HepG2 (cell line): Measurements from ENCODE around the gene METTL15. TPM values are rescaled to one million over a fixed set of nuclear protein-coding genes. Genes with fewer than 3 reads are reported as not detected.
A peak's percentile ranks its signal among the peaks of the same experiment; 100 is the strongest.

Experiments used
- ATAC-seq: fragments of 200-7000 bp; cut with Tn5 transposase; 3 replicates; pipeline ENCODE4 v1.9.1; 2020; ENCODE audit warnings: mild to moderate bottlenecking, moderate library complexity
- BruUV-seq: library from RNA; stranded (reverse); fragments of 400-500 nt; replicated peaks from 2 replicates; lab custom pipeline; 2021; lab: Mats Ljungman, UMichigan
- CTCF ChIA-PET: fragments of 300-600 bp; formaldehyde crosslinking; extraction: SDS; loops from one replicate; lab custom pipeline; 2021; ENCODE audit warnings: low total read pairs, inconsistent platforms, low intra/inter-chr PET ratio; lab: Yijun Ruan, JAX
- POLR2A ChIA-PET: fragments of 350-600 bp; sonication (Branson Sonifier 250); formaldehyde crosslinking; loops from one replicate; lab custom pipeline; 2020; ENCODE audit warnings: antibody characterized with exemption, inconsistent platforms; lab: Yijun Ruan, JAX
- DNase-seq: peaks from one replicate; pipeline ENCODE4 v3.0.0-alpha.2; 2015; ENCODE audit warnings: low spot score
- FAIRE-seq: peaks from 3 replicates; lab custom pipeline; 2011; peaks lifted over from hg19 to GRCh38; lab: Jason Lieb, UNC
- H2AFZ ChIP-seq: one replicate; pipeline ENCODE4 v1.6.1; 2011; ENCODE audit warnings: low read length, inconsistent platforms
- H3K27ac ChIP-seq: fragments of 300-600 bp; 3 replicates; pipeline ENCODE4 v1.8.0; 2011; ENCODE audit warnings: mixed run types, mild to moderate bottlenecking, mixed read lengths, low read length, inconsistent platforms; ENCODE audit not compliant: insufficient read depth; ENCODE audit errors: extremely low read length
- H3K27me3 ChIP-seq, 2 experiments: fragments of 200-600 bp in 1 of 2; 2 replicates in 1 of 2; 3 replicates in 1 of 2; pipeline versions ENCODE4 v1.6.0 to v1.8.0; 2011; ENCODE audit warnings: low read length in 2 of 2, mild to moderate bottlenecking in 2 of 2, moderate library complexity in 2 of 2, inconsistent platforms in 1 of 2; ENCODE audit not compliant: insufficient read depth in 2 of 2, control insufficient read depth in 1 of 2
- H3K36me3 ChIP-seq, 2 experiments: fragments of 200-600 bp in 1 of 2; replicated peaks in 1 of 2; 2 replicates in 1 of 2; 3 replicates in 1 of 2; pipeline versions ENCODE4 v1.5.1 to v1.8.0; 2011; ENCODE audit warnings: low read length in 2 of 2, inconsistent platforms in 1 of 2; ENCODE audit not compliant: insufficient read depth in 2 of 2, control insufficient read depth in 1 of 2
- H3K4me1 ChIP-seq: 2 replicates; pipeline ENCODE4 v1.5.1; 2012; ENCODE audit warnings: low read length, inconsistent platforms; ENCODE audit not compliant: insufficient read depth
- H3K4me2 ChIP-seq: 2 replicates; pipeline ENCODE4 v1.6.0; 2011; ENCODE audit warnings: low read depth, low read length, inconsistent platforms
- H3K4me3 ChIP-seq, 3 experiments: fragments of 200-600 bp in 1 of 3; sonication (generic), shearing (Covaris generic) in 1 of 3; replicated peaks in 1 of 3; 2 replicates each; pipeline ENCODE4 v1.5.1; 2011 to 2016; ENCODE audit warnings: low read length in 3 of 3, inconsistent platforms in 2 of 3, low read depth in 2 of 3, mild to moderate bottlenecking in 2 of 3, control low read depth in 1 of 3, mixed read lengths in 1 of 3; ENCODE audit not compliant: insufficient read depth in 1 of 3
- H3K79me2 ChIP-seq: one replicate; pipeline ENCODE4 v1.6.1; 2011; ENCODE audit warnings: low read length, inconsistent platforms; ENCODE audit not compliant: insufficient read depth
- H3K9ac ChIP-seq: 2 replicates; pipeline ENCODE4 v1.6.0; 2011; ENCODE audit warnings: mild to moderate bottlenecking, low read depth, low read length, inconsistent platforms; ENCODE audit not compliant: insufficient read depth
- H3K9me3 ChIP-seq: 2 replicates; pipeline ENCODE4 v1.5.1; 2012; ENCODE audit warnings: mild to moderate bottlenecking, low read length
- H4K20me1 ChIP-seq: 2 replicates; pipeline ENCODE4 v1.6.0; 2011; ENCODE audit warnings: inconsistent platforms, mild to moderate bottlenecking, low read length, moderate library complexity; ENCODE audit not compliant: insufficient read depth
- PRPF4 ChIP-seq: fragments of 200-400 bp; formaldehyde crosslinking; IDR thresholded peaks from 2 replicates; pipeline ENCODE4 v1.6.1; 2016; ENCODE audit warnings: low read length, low read depth; ENCODE audit not compliant: poor library complexity, severe bottlenecking
- SMARCE1 ChIP-seq: fragments of 450-650 bp; IDR thresholded peaks from 2 replicates; pipeline ENCODE4 v1.6.1; 2017; ENCODE audit warnings: borderline replicate concordance
- ZNF816 ChIP-seq: sonication (generic); formaldehyde crosslinking; IDR thresholded peaks from 2 replicates; pipeline ENCODE4 v1.8.0; 2022; ENCODE audit warnings: missing genetic modification reagents, mild to moderate bottlenecking, borderline replicate concordance
- WGBS: methylation state at CpG from one replicate; pipeline ENCODE4 v1.1.6; 2017; ENCODE audit warnings: low lambda C conversion rate; 5-methylcytosine and 5-hydroxymethylcytosine counted together
- in situ Hi-C: cut with HindIII; loops from 2 replicates; pipeline ENCODE4 v1.10.0; 2017; ENCODE audit warnings: low pct_unique_long_range_greater_than_20kb; ENCODE audit not compliant: extremely low pct_ligation_motif_present
- intact Hi-C: fragments of 100-400 bp; cut with micrococcal nuclease; formaldehyde crosslinking; loops from one replicate; pipeline ENCODE4 v1.10.0; 2022; ENCODE audit not compliant: unreplicated experiment
- polyA plus RNA-seq, 8 experiments: library from polyadenylated mRNA; depleted of rRNA in 3 of 8; stranded (reverse) in 7 of 8; unstranded in 1 of 8; fragments of >200 nt; fragmentation: Illumina TruSeq in 4 of 8; extraction: Trizol in 4 of 8; gene quantifications; 2 replicates each; pipeline versions ENCODE4 v1.2.1 to v1.2.3, GENCODE V29; 2011 to 2016; ENCODE audit warnings: low read depth in 4 of 8, missing spikeins in 1 of 8, mixed read lengths in 1 of 8; ENCODE audit not compliant: insufficient read depth in 1 of 8
- total RNA-seq, 5 experiments: library from RNA; depleted of rRNA; stranded (reverse); fragments of >200 nt; fragmentation: Illumina TruSeq; extraction: Trizol; gene quantifications; 2 replicates each; pipeline ENCODE4 v1.2.3, GENCODE V29; 2016; ENCODE audit warnings: low read depth in 1 of 5
- TF ChIP-seq, protein P1 (sequence below): sonication (generic); formaldehyde crosslinking; IDR thresholded peaks from 2 replicates; pipeline ENCODE4 v1.4.0; 2020; ENCODE audit warnings: mild to moderate bottlenecking, missing genetic modification reagents
- TF ChIP-seq, protein P2 (sequence below): sonication (generic); formaldehyde crosslinking; conservative IDR thresholded peaks from 2 replicates; pipeline ENCODE4 v1.8.1; 2023; ENCODE audit warnings: missing genetic modification reagents

The METTL15 gene
- total and polyA plus RNA-seq, 2 of the 13 experiments (the other 11 are each of a cell fraction or from before 2014, with no cell fraction given): 6.5 to 14.0 TPM

DNA sequence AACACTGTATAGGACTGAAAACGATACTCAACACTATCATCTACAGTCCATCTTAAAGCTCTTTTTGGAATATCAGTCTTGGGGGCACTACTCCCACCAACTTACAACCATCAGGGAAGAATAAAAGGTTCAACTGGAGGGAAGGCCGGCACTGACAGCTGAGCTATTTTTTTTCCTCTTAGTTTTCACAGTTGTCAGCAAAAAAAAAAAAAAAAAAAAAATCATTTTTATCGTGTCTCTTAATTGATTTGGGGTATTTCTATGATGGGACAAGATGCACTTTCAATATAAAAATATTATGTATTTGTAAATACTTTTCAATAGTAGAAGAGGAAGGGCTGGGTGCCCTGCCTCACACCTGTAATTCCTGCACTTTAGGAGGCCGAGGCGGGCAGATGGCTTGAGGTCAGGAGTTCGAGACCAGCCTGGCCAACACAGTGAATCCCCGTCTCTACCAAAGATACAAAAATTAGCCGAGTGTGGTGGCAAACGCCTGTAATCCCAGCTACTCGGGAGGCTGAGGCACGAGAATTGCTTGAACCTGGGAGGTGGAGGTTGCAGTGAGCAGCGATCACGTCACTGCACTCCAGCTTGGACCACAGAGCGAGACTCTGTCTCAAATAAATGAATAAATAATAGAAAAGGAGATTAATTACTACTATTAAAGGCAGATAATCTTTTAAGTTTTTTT lies 1.7 kb upstream of the METTL15 start (continued):
- TF ChIP-seq, protein P1, sequence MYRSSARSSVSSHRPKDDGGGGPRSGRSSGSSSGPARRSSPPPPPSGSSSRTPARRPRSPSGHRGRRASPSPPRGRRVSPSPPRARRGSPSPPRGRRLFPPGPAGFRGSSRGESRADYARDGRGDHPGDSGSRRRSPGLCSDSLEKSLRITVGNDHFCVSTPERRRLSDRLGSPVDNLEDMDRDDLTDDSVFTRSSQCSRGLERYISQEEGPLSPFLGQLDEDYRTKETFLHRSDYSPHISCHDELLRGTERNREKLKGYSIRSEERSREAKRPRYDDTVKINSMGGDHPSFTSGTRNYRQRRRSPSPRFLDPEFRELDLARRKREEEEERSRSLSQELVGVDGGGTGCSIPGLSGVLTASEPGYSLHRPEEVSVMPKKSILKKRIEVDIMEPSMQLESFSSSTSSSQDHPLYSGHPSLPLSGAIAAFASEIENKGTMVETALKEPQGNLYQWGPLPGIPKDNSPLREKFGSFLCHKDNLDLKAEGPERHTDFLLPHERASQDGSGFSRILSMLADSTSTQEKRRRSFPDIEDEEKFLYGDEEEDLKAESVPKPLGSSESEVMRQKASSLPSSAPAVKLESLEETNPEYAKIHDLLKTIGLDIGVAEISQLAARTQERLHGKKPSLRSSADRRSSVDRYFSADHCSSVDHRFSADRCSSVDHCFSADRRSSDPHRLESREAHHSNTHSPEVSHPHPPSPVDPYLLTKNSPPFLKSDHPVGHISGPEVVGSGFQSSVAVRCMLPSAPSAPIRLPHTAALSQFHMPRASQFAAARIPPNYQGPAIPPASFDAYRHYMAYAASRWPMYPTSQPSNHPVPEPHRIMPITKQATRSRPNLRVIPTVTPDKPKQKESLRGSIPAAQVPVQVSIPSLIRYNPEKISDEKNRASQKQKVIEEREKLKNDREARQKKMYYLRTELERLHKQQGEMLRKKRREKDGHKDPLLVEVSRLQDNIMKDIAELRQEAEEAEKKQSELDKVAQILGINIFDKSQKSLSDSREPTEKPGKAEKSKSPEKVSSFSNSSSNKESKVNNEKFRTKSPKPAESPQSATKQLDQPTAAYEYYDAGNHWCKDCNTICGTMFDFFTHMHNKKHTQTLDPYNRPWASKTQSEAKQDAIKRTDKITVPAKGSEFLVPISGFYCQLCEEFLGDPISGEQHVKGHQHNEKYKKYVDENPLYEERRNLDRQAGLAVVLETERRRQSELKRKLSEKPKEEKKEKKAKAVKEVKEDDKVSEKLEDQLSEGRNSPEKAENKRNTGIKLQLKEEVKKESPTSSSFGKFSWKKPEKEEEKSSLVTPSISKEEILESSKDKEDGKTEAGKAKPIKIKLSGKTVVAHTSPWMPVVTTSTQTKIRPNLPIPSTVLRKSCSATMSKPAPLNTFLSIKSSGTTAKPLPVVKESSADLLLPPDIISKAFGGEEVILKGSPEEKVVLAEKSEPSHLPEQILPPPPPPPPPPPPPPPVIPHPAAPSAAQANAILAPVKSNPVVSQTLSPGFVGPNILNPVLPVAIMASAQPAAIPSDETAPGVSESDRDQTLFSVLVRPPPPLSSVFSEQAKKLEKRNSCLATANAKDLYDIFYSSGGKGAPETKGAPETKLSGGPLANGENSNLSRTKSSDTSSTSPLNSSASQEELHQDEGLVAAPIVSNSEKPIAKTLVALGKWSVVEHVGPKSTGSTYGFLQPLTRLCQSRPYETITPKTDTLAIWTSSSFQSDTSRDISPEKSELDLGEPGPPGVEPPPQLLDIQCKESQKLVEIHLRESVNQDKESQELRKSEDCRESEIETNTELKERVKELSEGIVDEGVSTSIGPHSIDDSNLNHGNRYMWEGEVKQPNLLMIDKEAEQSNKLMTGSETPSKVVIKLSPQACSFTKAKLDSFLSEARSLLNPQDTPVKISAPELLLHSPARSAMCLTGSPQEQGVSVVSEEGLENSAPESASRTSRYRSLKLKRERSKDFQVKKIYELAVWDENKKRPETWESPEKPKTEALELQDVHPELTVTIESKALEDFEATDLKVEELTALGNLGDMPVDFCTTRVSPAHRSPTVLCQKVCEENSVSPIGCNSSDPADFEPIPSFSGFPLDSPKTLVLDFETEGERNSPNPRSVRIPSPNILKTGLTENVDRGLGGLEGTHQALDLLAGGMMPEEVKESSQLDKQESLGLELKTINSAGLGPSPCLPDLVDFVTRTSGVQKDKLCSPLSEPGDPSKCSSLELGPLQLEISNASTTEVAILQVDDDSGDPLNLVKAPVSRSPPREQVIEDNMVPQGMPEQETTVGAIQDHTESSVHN (CRISPR knock-in tag): no peak

- in situ Hi-C loops: no loop called here
- Histone ChIP-seq H3K9ac (peak overlapping the region; percentile 98), H3K4me2 (peak overlapping the region; percentile 75), H3K36me3 (no peaks in the 10 kb centered on the region), H3K9me3 (no peaks in the 10 kb centered on the region), H3K4me3 (peak overlapping the region; percentile 84 to 99 (median 84)), H3K27ac (peak overlapping the region; percentile 96), H4K20me1 (no peaks in the 10 kb centered on the region), H3K27me3 (no peaks in the 10 kb centered on the region; a peak in 1 of 5 replicates), H2AFZ (peak overlapping the region; percentile 74), H3K79me2 (peaks cover 86% of the 10 kb centered on the region), H3K4me1 (peaks cover 63% of the 10 kb centered on the region)
- TF ChIP-seq ZNF816 (CRISPR knock-in tag) (0 out of 2 replicates have a peak, but pooled peaks have one; percentile 6), PRPF4 (no peak), SMARCE1 (no peak)
- TF ChIP-seq, protein P2, sequence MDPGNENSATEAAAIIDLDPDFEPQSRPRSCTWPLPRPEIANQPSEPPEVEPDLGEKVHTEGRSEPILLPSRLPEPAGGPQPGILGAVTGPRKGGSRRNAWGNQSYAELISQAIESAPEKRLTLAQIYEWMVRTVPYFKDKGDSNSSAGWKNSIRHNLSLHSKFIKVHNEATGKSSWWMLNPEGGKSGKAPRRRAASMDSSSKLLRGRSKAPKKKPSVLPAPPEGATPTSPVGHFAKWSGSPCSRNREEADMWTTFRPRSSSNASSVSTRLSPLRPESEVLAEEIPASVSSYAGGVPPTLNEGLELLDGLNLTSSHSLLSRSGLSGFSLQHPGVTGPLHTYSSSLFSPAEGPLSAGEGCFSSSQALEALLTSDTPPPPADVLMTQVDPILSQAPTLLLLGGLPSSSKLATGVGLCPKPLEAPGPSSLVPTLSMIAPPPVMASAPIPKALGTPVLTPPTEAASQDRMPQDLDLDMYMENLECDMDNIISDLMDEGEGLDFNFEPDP (CRISPR knock-in tag): 0 out of 2 replicates have a peak, but pooled peaks have one; percentile 43
- intact Hi-C loops: loop anchor here (5.0 kb wide), 1 partner anchor 390 kb away; no protein-coding TSS in a partner anchor
- FAIRE-seq (no peak), DNase-seq (peak; percentile 12), ATAC-seq (peak; percentile 21)
- ChIA-PET POLR2A (no interaction called here), CTCF (no interaction called here)
- WGBS: 1% methylated on average over 10 of the region's 11 CpGs
- no TSS peak for BruUV-seq
These were observed 918 bp upstream of the METTL15 start for GRCh38 chr11:28107191-28107749.
